SK-N-MC (cell line): ENCODE measurements around the gene LEF1.

Experiments used
- EZH2 ChIP-seq: fragments of 200-600 bp; sonication (generic); IDR thresholded peaks from one replicate; pipeline ENCODE4 v1.6.1; 2017; ENCODE audit warnings: antibody characterized with exemption
- POLR2AphosphoS5 ChIP-seq: IDR thresholded peaks from 2 replicates; pipeline ENCODE4 v1.6.1; 2012; ENCODE audit warnings: mild to moderate bottlenecking, low read depth, low read length, borderline replicate concordance

GRCh38 chr4:108060686-108061321, 107.9 kb downstream of the LEF1 start:
- TF ChIP-seq EZH2 (no peak), POLR2AphosphoS5 (no peak)
